OCI-LY7 (cell line): Measurements from ENCODE around the gene FAXC.

ENCODE experiments used
- EZH2phosphoT487 ChIP-seq: fragments of 200-600 bp; sonication (generic); IDR thresholded peaks from 2 replicates; pipeline ENCODE4 v1.6.1; 2018; ENCODE audit warnings: low read depth, borderline replicate concordance, mild to moderate bottlenecking, mixed run types, antibody characterized with exemption, low read length, moderate library complexity, mixed read lengths
- TF ChIP-seq, protein P1 (sequence below): fragments of 200-600 bp; sonication (generic); conservative IDR thresholded peaks from 2 replicates; pipeline ENCODE4 v1.5.1; 2014; ENCODE audit warnings: mild to moderate bottlenecking, antibody characterized with exemption, low read length, moderate library complexity, mixed read lengths

DNA sequence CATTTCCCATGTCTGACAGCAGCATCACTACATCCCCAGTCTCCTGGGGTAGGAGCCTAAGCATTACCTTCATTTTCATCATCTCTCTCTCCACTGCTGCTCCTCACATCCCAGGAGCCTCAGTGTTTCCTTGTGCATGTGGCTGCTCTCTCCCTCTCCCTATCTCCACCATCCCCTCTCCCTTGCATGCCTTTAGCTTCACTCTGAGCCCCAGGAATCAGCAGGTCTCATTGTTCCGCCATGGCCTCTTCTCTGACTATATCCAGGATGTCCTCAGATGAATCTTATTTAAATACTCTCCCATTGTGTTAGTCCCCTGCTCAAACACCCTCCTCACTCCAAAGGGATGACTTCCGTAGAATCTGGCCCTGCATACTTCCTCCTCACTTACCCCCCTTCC lies 79.4 kb downstream of the FAXC start:
- TF ChIP-seq, protein P1, sequence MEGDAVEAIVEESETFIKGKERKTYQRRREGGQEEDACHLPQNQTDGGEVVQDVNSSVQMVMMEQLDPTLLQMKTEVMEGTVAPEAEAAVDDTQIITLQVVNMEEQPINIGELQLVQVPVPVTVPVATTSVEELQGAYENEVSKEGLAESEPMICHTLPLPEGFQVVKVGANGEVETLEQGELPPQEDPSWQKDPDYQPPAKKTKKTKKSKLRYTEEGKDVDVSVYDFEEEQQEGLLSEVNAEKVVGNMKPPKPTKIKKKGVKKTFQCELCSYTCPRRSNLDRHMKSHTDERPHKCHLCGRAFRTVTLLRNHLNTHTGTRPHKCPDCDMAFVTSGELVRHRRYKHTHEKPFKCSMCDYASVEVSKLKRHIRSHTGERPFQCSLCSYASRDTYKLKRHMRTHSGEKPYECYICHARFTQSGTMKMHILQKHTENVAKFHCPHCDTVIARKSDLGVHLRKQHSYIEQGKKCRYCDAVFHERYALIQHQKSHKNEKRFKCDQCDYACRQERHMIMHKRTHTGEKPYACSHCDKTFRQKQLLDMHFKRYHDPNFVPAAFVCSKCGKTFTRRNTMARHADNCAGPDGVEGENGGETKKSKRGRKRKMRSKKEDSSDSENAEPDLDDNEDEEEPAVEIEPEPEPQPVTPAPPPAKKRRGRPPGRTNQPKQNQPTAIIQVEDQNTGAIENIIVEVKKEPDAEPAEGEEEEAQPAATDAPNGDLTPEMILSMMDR: no peak
- no peak for TF ChIP-seq EZH2phosphoT487
